Progenitor cell of endocrine pancreas (in vitro differentiated cells): ENCODE measurements around the gene ARCN1. TPM values are rescaled to one million over a fixed set of nuclear protein-coding genes. Genes with fewer than 3 reads are reported as not detected.

ENCODE experiments used
- DNase-seq: peaks from one replicate; pipeline ENCODE4 v3.0.0; 2021; ENCODE audit warnings: low spot score; ENCODE audit not compliant: unreplicated experiment
- H3K27ac Mint-ChIP-seq: 2 replicates; pipeline ENCODE4 v1.8.0; 2021; ENCODE audit warnings: mild to moderate bottlenecking, moderate library complexity, mixed read lengths
- H3K27me3 Mint-ChIP-seq: 2 replicates; pipeline ENCODE4 v1.8.0; 2021; ENCODE audit warnings: mixed read lengths
- H3K36me3 Mint-ChIP-seq: 2 replicates; pipeline ENCODE4 v1.8.0; 2022; ENCODE audit warnings: mixed read lengths; ENCODE audit not compliant: insufficient read depth
- H3K4me1 Mint-ChIP-seq: 2 replicates; pipeline ENCODE4 v1.8.0; 2021; ENCODE audit warnings: low read depth, mixed read lengths
- H3K4me3 Mint-ChIP-seq: 2 replicates; pipeline ENCODE4 v1.8.0; 2021; ENCODE audit warnings: low read depth, mild to moderate bottlenecking, moderate library complexity, mixed read lengths
- H3K9me3 Mint-ChIP-seq: 2 replicates; pipeline ENCODE4 v1.8.0; 2021; ENCODE audit warnings: low read depth, mixed read lengths
- total RNA-seq: library from RNA; stranded (reverse); gene quantifications from 2 replicates; pipeline ENCODE4 v1.2.1, GENCODE V29; 2021
- TF ChIP-seq, protein P1 (sequence below): fragments of 200-600 bp; sonication (generic); IDR thresholded peaks from one replicate; pipeline ENCODE4 v1.5.0; 2021; ENCODE audit warnings: antibody characterized with exemption, mild to moderate bottlenecking; ENCODE audit not compliant: unreplicated experiment

ARCN1 gene
- total RNA-seq, 1 donor from 2014 or later: 112 TPM

DNA sequence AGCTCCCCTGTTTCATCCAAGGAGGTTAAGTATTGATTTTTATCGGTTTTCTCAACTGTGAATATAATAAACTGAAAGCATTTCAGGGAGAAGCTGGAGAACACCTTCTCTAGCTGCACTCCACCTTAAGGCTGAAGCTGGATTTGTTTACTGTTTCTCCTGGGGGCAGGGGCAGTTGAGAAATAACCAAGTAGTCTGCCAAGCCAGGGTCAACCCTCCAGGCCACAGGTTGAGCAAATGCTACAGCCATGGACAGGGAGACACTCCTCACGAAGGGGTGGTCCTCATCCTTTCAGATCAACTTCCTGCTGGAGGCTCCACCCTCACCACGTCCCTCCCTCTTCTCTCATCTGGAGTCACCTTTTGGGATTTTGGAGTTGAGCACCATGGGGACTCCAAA lies 45.1 kb upstream of the ARCN1 start, which contains the start of gene TTC36:
Gene TTC36, plus strand, starts transcription at position 366 of the 400 bp plus-strand sequence. Its CDS starts 21 bp downstream, at position 387.
- peaks cover 9% of the 10 kb centered on the region for H3K36me3 Mint-ChIP-seq
- TF ChIP-seq, protein P1, sequence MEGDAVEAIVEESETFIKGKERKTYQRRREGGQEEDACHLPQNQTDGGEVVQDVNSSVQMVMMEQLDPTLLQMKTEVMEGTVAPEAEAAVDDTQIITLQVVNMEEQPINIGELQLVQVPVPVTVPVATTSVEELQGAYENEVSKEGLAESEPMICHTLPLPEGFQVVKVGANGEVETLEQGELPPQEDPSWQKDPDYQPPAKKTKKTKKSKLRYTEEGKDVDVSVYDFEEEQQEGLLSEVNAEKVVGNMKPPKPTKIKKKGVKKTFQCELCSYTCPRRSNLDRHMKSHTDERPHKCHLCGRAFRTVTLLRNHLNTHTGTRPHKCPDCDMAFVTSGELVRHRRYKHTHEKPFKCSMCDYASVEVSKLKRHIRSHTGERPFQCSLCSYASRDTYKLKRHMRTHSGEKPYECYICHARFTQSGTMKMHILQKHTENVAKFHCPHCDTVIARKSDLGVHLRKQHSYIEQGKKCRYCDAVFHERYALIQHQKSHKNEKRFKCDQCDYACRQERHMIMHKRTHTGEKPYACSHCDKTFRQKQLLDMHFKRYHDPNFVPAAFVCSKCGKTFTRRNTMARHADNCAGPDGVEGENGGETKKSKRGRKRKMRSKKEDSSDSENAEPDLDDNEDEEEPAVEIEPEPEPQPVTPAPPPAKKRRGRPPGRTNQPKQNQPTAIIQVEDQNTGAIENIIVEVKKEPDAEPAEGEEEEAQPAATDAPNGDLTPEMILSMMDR: no peak
- H3K4me3 Mint-ChIP-seq: no peak within 1 kb of the TSS
- peaks cover 23% of the 10 kb centered on the region for H3K4me1 Mint-ChIP-seq
- peak within 1 kb of the TSS; percentile 23 for H3K27ac Mint-ChIP-seq
- no peaks in the 10 kb centered on the region for H3K9me3 Mint-ChIP-seq
- no peak for DNase-seq
- H3K27me3 Mint-ChIP-seq: no peaks in the 10 kb centered on the region

- DNase-seq: no peak
- Mint-ChIP-seq H3K27ac (no peak overlapping the region), H3K36me3 (peaks cover 5% of the 10 kb centered on the region), H3K4me3 (no peak overlapping the region), H3K27me3 (no peaks in the 10 kb centered on the region), H3K4me1 (peaks cover 23% of the 10 kb centered on the region), H3K9me3 (no peaks in the 10 kb centered on the region)
- TF ChIP-seq, protein P1: no peak
These were observed 43.7 kb upstream of the ARCN1 start for GRCh38 chr11:118528511-118528910.

DNA sequence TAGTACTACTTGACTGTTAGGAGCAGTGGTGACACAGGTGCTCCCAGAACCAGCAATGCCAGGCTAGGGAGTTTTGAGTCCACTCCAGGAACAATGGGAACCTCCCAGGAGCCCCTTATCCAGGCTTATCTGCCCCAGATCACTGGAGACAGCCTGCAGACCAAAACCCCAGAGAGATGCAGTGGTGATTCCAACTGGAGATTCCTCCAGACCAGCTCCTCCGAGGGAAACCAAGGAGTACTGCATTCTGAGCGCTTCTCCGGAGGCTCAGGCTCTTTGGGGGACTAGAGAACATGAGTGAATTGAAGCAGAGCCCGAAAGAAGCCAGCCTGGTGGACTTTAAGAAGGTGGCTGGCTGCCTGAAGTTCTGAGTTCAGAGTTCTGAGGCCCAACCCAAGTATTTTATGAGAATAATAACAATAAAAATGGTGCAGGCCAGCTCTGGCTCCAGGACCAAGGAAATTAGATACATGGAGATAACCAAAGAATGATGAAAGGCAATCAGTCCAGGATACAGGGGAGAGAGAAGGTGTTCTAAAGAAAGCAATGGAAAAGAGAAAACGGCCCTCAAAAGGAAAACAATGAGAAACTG lies 42.5 kb upstream of the ARCN1 start:
- peak overlapping the region; percentile 97 for H3K4me3 Mint-ChIP-seq
- TF ChIP-seq, protein P1: no peak
- H3K27ac Mint-ChIP-seq: peak overlapping the region; percentile 91
- no peaks in the 10 kb centered on the region for H3K9me3 Mint-ChIP-seq
- H3K4me1 Mint-ChIP-seq: peaks cover 23% of the 10 kb centered on the region
- DNase-seq: no peak
- H3K36me3 Mint-ChIP-seq: peaks cover 3% of the 10 kb centered on the region
- H3K27me3 Mint-ChIP-seq: no peaks in the 10 kb centered on the region

DNA sequence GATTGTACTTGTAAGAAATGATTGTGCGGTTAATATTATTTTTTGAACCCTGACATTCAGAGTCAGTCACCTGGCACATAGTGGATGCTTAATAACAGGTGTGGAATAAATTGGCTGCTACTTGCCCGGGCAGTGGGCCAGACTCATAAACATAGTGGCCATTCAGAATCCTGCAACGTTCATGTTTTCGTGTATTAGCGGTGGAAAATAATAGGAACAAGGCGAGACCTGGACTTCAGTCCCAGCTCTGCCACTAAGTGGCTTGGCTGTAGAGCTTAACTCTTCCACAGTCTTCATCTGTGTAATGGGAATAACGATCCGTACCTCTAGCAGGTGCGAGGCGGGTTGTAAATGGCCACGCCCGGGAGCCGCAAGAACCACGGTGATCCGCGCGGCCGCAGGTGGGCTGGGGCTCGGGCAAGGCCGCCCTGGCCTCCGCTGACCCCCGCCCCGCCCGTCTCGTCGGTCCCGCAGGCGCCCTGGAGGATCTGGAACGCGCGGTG lies 42.0 kb upstream of the ARCN1 start:
- TF ChIP-seq, protein P1: no peak
- no peak for DNase-seq
- Mint-ChIP-seq H3K36me3 (no peaks in the 10 kb centered on the region), H3K9me3 (no peaks in the 10 kb centered on the region), H3K27ac (peak overlapping the region; percentile 91), H3K4me3 (peak overlapping the region; percentile 97), H3K27me3 (no peaks in the 10 kb centered on the region), H3K4me1 (peaks cover 23% of the 10 kb centered on the region)

DNA sequence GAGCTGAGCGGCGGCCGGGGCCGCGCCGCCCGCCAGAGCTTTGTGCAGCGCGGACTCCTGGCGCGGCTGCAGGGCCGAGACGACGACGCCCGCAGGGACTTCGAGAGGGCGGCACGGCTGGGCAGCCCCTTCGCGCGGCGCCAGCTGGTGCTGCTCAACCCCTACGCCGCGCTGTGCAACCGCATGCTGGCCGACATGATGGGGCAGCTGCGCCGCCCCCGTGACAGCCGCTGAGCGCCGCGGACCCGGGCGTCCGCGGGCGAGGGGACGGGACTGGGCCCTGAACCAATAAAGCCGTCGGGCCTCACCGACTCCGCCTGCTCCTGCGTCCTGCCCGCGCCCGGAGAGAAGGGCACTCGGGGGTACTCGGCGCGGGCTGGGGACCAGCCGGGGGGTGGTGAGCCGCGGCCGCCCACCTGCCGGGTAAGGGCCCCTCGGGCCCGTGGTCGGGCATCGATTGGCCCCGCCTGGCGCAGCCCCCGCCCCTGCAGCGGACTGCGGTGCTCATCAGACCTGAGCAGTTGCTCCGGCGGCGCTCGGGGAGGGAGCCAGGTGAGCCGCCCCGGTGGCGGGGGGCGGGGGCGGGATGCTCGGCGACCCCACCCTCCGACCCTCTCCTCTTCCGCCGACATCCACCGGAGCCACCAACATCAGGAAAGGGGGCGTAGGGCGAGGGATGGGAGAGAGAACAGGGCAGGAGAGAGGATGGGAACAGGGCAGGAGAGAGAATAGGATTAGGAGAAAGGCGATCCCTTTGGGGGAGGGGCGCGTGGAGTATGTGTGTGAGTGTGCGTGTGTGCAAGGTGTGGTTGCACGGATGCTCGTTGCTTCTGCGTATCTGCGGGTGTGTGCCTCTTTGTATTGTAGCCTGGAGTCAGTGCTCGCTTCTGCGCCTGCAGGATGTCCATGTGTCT lies 41.3 kb upstream of the ARCN1 start, which contains the start of gene TMEM25:
Gene TMEM25, plus strand, starts transcription at position 510 of the 914 bp plus-strand sequence. CDS start 610 bp downstream, outside the sequence.
- Mint-ChIP-seq H3K4me3 (peak within 1 kb of the TSS; percentile 97), H3K9me3 (no peaks in the 10 kb centered on the region), H3K36me3 (no peaks in the 10 kb centered on the region), H3K27ac (peak within 1 kb of the TSS; percentile 96), H3K27me3 (no peaks in the 10 kb centered on the region), H3K4me1 (peaks cover 23% of the 10 kb centered on the region)
- TF ChIP-seq, protein P1: no peak
- DNase-seq: peak; percentile 72
